Osteoblast (primary cell): ENCODE measurements around the gene FCRLB. TPM values are rescaled to one million over a fixed set of nuclear protein-coding genes. Genes with fewer than 3 reads are reported as not detected.

Source experiments
- DNase-seq: peaks from one replicate; pipeline ENCODE4 v3.0.0; 2011; ENCODE audit warnings: low spot score, mixed read lengths; ENCODE audit not compliant: insufficient read length; ENCODE audit errors: missing footprints
- H2AFZ ChIP-seq: 2 replicates; pipeline ENCODE4 v1.6.0; 2011; ENCODE audit warnings: mild to moderate bottlenecking, low read length
- H3K27ac ChIP-seq: 2 replicates; pipeline ENCODE4 v1.5.1; 2011; ENCODE audit warnings: mild to moderate bottlenecking, low read depth, low read length, moderate library complexity
- H3K27me3 ChIP-seq: 2 replicates; pipeline ENCODE4 v1.6.0; 2012; ENCODE audit warnings: mild to moderate bottlenecking, control low read depth, inconsistent platforms, low read length, moderate library complexity; ENCODE audit not compliant: insufficient read depth
- H3K36me3 ChIP-seq: 2 replicates; pipeline ENCODE4 v1.5.1; 2011; ENCODE audit warnings: mild to moderate bottlenecking, low read length, control low read depth, moderate library complexity; ENCODE audit not compliant: insufficient read depth
- H3K4me1 ChIP-seq: 2 replicates; pipeline ENCODE4 v1.5.1; 2011; ENCODE audit warnings: mild to moderate bottlenecking, low read length, control low read depth, moderate library complexity; ENCODE audit not compliant: insufficient read depth
- H3K4me2 ChIP-seq: 2 replicates; pipeline ENCODE4 v1.6.0; 2011; ENCODE audit warnings: mild to moderate bottlenecking, low read length; ENCODE audit not compliant: insufficient read depth
- H3K4me3 ChIP-seq: fragments of 200-600 bp; sonication (generic); 3 replicates; pipeline ENCODE4 v1.5.1; 2012; ENCODE audit warnings: mild to moderate bottlenecking, low read length, inconsistent platforms; ENCODE audit not compliant: insufficient read depth
- H3K79me2 ChIP-seq: 2 replicates; pipeline ENCODE4 v1.6.0; 2012; ENCODE audit warnings: mild to moderate bottlenecking, low read length, control low read depth, inconsistent platforms; ENCODE audit not compliant: insufficient read depth
- H3K9me3 ChIP-seq: 2 replicates; pipeline ENCODE4 v1.5.1; 2011; ENCODE audit warnings: low read depth, low read length, control low read depth
- H4K20me1 ChIP-seq: 2 replicates; pipeline ENCODE4 v1.6.0; 2012; ENCODE audit warnings: mild to moderate bottlenecking, low read length, control low read depth; ENCODE audit not compliant: insufficient read depth
- total RNA-seq: library from RNA; depleted of rRNA; stranded (reverse); fragments of >200 nt; gene quantifications from 2 replicates; pipeline ENCODE4 v1.2.3, GENCODE V29; 2012
- TF ChIP-seq, protein P1 (sequence below): IDR thresholded peaks from 2 replicates; pipeline ENCODE4 v1.5.1; 2011; ENCODE audit warnings: mild to moderate bottlenecking, low read depth, low read length, moderate library complexity; ENCODE audit errors: extremely low read depth

Gene FCRLB
- total RNA-seq, 1 donor: 1.8 TPM

DNA sequence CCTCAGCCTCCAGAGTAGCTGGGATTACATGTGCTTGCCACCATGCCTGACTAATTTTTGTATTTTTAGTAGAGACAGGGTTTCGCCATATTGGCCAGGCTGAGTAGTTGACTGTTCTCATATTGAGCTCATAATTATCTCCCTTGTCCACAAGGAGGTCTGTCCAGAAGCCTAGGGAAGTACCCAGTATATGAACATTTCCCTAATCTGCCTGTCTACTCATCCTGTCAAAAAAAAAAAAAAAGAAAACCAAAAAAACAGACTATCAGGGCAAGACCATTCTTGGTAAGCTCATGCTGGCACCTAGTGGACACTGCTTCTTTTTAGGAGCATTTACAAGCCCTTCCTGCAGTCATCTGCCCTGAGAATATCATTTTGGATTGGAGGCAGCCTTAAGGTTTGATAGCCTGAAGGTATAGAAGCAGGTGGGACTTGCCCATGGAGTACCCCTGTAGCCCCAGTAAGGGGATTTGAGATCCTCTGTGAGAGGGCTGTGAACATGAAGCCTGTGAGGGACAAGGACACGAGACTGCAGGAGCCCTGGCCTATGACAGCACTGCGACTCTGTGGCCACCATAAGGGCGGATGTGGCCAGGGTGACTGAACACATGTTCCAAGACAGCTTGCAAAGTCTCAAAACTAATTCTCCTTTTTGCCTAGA, 17.4 kb downstream of the FCRLB start:
- H3K4me2 ChIP-seq: no peak overlapping the region
- H3K4me3 ChIP-seq: no peak overlapping the region
- no peaks in the 10 kb centered on the region for H3K27me3 ChIP-seq
- no peaks in the 10 kb centered on the region for H4K20me1 ChIP-seq
- H3K9me3 ChIP-seq: no peaks in the 10 kb centered on the region
- peak; percentile 69 for DNase-seq
- no peak overlapping the region for H2AFZ ChIP-seq
- H3K79me2 ChIP-seq: no peaks in the 10 kb centered on the region
- H3K27ac ChIP-seq: no peak overlapping the region
- H3K4me1 ChIP-seq: peaks cover 18% of the 10 kb centered on the region
- H3K36me3 ChIP-seq: no peaks in the 10 kb centered on the region
- TF ChIP-seq, protein P1, sequence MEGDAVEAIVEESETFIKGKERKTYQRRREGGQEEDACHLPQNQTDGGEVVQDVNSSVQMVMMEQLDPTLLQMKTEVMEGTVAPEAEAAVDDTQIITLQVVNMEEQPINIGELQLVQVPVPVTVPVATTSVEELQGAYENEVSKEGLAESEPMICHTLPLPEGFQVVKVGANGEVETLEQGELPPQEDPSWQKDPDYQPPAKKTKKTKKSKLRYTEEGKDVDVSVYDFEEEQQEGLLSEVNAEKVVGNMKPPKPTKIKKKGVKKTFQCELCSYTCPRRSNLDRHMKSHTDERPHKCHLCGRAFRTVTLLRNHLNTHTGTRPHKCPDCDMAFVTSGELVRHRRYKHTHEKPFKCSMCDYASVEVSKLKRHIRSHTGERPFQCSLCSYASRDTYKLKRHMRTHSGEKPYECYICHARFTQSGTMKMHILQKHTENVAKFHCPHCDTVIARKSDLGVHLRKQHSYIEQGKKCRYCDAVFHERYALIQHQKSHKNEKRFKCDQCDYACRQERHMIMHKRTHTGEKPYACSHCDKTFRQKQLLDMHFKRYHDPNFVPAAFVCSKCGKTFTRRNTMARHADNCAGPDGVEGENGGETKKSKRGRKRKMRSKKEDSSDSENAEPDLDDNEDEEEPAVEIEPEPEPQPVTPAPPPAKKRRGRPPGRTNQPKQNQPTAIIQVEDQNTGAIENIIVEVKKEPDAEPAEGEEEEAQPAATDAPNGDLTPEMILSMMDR: peak; percentile 81

DNA sequence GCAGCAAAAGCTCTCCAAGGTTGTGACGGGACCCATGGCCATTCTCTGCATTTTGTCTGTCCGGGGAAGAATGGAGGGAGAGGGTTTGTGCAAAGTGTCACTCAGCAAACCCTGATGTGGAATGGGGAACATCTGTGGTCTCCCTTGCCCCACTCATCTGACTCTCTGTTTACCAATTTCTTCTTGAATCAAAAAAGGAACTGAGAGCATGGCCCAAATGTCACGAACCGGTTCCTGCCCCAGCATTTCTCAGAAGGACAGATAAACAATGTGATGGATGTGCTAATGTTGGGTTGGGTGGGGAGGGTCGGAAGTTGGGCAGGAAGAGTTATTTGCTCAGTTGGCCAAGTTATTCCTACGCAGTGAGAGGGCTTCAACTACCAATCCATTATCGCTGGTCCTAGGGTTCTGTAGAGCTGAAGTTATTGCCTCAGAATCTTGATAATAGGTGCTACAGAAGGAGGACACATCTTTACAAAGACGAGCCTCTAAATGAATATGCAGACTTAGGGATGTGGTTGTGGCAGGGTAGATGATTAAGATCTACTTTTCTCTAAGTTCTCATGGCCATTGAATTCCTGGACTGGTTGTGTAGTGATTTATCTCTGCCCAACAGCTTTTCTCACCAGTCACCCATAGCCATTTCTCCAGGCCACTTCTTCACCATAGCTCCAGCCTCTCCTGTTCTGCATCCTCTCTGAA, 18.7 kb downstream of the FCRLB start:
- H3K27ac ChIP-seq: no peak overlapping the region
- no peak for DNase-seq
- H3K4me2 ChIP-seq: no peak overlapping the region
- no peaks in the 10 kb centered on the region for H3K36me3 ChIP-seq
- TF ChIP-seq, protein P1: no peak
- H4K20me1 ChIP-seq: no peaks in the 10 kb centered on the region
- no peaks in the 10 kb centered on the region for H3K27me3 ChIP-seq
- H3K79me2 ChIP-seq: no peaks in the 10 kb centered on the region
- no peak overlapping the region for H3K4me3 ChIP-seq
- peaks cover 17% of the 10 kb centered on the region for H3K4me1 ChIP-seq
- H2AFZ ChIP-seq: no peak overlapping the region
- H3K9me3 ChIP-seq: no peaks in the 10 kb centered on the region

DNA sequence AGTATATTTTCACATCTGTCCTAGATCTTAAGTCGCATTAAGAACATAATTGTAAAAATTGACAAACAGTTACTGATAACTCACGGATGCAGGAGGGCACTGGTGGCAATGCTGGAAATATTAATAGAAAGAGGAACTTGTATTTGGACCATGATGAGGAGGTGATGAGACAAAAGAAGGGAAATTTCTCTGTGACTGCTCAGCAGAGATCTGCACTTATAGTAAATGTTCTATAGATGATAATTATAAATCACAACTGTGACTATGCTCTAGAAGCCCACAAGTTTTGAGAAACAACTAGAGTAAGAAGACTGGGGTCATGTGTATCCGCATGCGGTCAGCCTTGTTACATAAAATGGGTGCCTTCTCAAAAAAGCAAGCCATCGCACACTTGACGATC, 19.6 kb downstream of the FCRLB start:
- H3K27me3 ChIP-seq: no peaks in the 10 kb centered on the region
- no peaks in the 10 kb centered on the region for H4K20me1 ChIP-seq
- no peak overlapping the region for H2AFZ ChIP-seq
- H3K9me3 ChIP-seq: no peaks in the 10 kb centered on the region
- H3K36me3 ChIP-seq: no peaks in the 10 kb centered on the region
- H3K4me2 ChIP-seq: no peak overlapping the region
- DNase-seq: no peak
- H3K79me2 ChIP-seq: no peaks in the 10 kb centered on the region
- no peak overlapping the region for H3K27ac ChIP-seq
- TF ChIP-seq, protein P1: no peak
- no peak overlapping the region for H3K4me3 ChIP-seq
- H3K4me1 ChIP-seq: peaks cover 17% of the 10 kb centered on the region

DNA sequence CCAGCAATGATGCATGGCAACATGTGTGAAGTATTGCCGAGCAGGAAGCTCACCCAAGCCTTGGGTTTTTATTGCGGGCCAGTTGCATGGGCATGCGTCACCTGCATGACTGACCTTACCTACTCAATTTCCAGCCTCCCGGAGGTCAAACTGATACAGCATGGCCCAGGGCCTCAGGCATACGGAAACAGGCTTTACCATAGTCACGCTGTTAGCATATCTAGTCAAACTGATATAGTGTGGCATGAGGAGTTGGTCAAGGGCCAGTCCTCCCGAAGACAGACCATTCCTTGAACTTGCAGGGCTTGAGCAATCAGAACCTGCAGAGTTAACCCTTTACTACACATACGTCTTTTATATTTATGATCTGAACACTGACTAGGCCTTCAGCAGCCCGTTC, 21.9 kb downstream of the FCRLB start:
- H4K20me1 ChIP-seq: no peaks in the 10 kb centered on the region
- H3K79me2 ChIP-seq: no peaks in the 10 kb centered on the region
- no peak overlapping the region for H3K27ac ChIP-seq
- TF ChIP-seq, protein P1: no peak
- no peaks in the 10 kb centered on the region for H3K36me3 ChIP-seq
- H3K4me1 ChIP-seq: peaks cover 6% of the 10 kb centered on the region
- no peak overlapping the region for H3K4me3 ChIP-seq
- no peak overlapping the region for H2AFZ ChIP-seq
- H3K4me2 ChIP-seq: no peak overlapping the region
- no peak for DNase-seq
- H3K27me3 ChIP-seq: no peaks in the 10 kb centered on the region
- H3K9me3 ChIP-seq: no peaks in the 10 kb centered on the region
